A549 (cell line): Measurements from ENCODE around the gene GAK.

ENCODE experiments used
- CEBPB ChIP-seq, 2 experiments: fragments of >200 bp in 1 of 2; sonication (Bioruptor Twin) in 1 of 2; formaldehyde crosslinking in 1 of 2; IDR thresholded peaks; 2 replicates each; pipeline ENCODE4 v1.6.1; 2012 to 2016
- EHMT2 ChIP-seq: fragments of 200-600 bp; sonication (generic); IDR thresholded peaks from 2 replicates; pipeline ENCODE4 v1.6.1; 2016; ENCODE audit warnings: antibody characterized with exemption, low read depth, mild to moderate bottlenecking, moderate library complexity
- EP300 ChIP-seq, 2 experiments: fragments of >200 bp; sonication (Bioruptor Twin); formaldehyde crosslinking; IDR thresholded peaks; 2 replicates in 1 of 2; 3 replicates in 1 of 2; pipeline ENCODE4 v1.6.1; 2016 to 2017
- KDM5A ChIP-seq: fragments of 200-600 bp; sonication (generic); IDR thresholded peaks from 2 replicates; pipeline ENCODE4 v1.6.1; 2016; ENCODE audit warnings: antibody characterized with exemption, mild to moderate bottlenecking
- PHF8 ChIP-seq: fragments of 200-600 bp; sonication (generic); IDR thresholded peaks from 2 replicates; pipeline ENCODE4 v1.6.1; 2016; ENCODE audit warnings: low read depth, mild to moderate bottlenecking, antibody characterized with exemption, moderate library complexity, borderline replicate concordance
- POLR2A ChIP-seq: IDR thresholded peaks from 2 replicates; pipeline ENCODE4 v1.6.1; 2012; ENCODE audit warnings: mild to moderate bottlenecking, low read length
- RAD21 ChIP-seq, 2 experiments: fragments of >200 bp in 1 of 2; sonication (Bioruptor Twin) in 1 of 2; formaldehyde crosslinking in 1 of 2; IDR thresholded peaks in 1 of 2; conservative IDR thresholded peaks in 1 of 2; 2 replicates in 1 of 2; 3 replicates in 1 of 2; pipeline ENCODE4 v1.6.1; 2012 to 2018; ENCODE audit warnings: inconsistent platforms in 1 of 2
- ZC3H11A ChIP-seq: fragments of 450-650 bp; IDR thresholded peaks from 2 replicates; pipeline ENCODE4 v1.6.1; 2014; ENCODE audit warnings: antibody characterized with exemption, mild to moderate bottlenecking
- TF ChIP-seq, protein P1 (sequence below): IDR thresholded peaks from 2 replicates; pipeline ENCODE4 v1.6.1; 2012
- TF ChIP-seq, protein P2 (sequence below): fragments of >200 bp; sonication (Bioruptor Twin); formaldehyde crosslinking; IDR thresholded peaks from 3 replicates; pipeline ENCODE4 v1.5.1; 2016
- TF ChIP-seq, protein P3 (sequence below): IDR thresholded peaks from 2 replicates; pipeline ENCODE4 v1.6.1; 2012; ENCODE audit warnings: low read depth, borderline replicate concordance
- TF ChIP-seq, protein P4 (sequence below): fragments of 200-600 bp; sonication (generic); IDR thresholded peaks from 2 replicates; pipeline ENCODE4 v1.6.1; 2016; ENCODE audit warnings: antibody characterized with exemption, mild to moderate bottlenecking, moderate library complexity

DNA sequence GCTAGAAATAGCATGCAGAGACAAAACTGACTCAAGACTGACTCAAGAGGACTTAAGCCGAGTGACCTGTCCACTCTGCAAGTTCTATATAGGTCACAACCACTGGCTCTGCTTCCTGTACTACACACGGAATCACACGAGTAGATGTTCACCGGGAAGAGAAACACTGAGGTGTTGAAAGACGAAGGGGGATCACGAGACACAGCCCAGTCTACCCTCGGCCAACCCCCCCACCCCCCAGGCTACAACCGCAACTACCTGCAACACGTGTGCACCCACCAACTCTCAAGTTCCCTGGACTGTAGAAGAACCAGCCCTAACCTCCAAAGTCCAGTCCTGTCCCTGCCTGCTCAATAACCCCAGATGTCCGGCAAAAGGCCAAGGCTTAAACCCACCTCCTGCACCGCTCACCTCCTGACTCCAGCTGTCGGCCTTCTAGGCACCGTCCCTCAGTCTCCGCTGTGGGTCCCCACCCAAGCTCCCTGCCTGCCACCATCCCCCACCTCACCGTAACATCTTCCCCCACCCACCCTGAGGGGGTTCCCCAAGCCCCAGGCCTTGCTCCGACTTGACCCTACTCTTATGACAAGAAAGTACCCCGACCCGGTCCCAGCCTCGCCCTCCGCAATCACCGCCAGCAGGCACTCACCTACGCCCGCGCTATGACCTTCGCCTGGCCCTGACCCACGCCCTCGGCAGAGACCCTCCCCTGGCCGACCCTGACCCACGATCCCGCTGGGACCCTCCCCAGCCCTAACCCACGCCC lies 739 bp downstream of the GAK start:
- no peak for TF ChIP-seq RAD21 (conservative IDR thresholded peaks at IDR 0.05 in 1 of 2, IDR thresholded peaks at IDR 0.05 in 1 of 2)
- no peak for TF ChIP-seq POLR2A
- TF ChIP-seq, protein P1, sequence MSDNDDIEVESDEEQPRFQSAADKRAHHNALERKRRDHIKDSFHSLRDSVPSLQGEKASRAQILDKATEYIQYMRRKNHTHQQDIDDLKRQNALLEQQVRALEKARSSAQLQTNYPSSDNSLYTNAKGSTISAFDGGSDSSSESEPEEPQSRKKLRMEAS = no peak
- no peak for TF ChIP-seq ZC3H11A
- TF ChIP-seq, protein P2, sequence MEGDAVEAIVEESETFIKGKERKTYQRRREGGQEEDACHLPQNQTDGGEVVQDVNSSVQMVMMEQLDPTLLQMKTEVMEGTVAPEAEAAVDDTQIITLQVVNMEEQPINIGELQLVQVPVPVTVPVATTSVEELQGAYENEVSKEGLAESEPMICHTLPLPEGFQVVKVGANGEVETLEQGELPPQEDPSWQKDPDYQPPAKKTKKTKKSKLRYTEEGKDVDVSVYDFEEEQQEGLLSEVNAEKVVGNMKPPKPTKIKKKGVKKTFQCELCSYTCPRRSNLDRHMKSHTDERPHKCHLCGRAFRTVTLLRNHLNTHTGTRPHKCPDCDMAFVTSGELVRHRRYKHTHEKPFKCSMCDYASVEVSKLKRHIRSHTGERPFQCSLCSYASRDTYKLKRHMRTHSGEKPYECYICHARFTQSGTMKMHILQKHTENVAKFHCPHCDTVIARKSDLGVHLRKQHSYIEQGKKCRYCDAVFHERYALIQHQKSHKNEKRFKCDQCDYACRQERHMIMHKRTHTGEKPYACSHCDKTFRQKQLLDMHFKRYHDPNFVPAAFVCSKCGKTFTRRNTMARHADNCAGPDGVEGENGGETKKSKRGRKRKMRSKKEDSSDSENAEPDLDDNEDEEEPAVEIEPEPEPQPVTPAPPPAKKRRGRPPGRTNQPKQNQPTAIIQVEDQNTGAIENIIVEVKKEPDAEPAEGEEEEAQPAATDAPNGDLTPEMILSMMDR = no peak
- no peak for TF ChIP-seq PHF8
- no peak for TF ChIP-seq EP300 (IDR thresholded peaks at IDR 0.05)
- TF ChIP-seq, protein P3, sequence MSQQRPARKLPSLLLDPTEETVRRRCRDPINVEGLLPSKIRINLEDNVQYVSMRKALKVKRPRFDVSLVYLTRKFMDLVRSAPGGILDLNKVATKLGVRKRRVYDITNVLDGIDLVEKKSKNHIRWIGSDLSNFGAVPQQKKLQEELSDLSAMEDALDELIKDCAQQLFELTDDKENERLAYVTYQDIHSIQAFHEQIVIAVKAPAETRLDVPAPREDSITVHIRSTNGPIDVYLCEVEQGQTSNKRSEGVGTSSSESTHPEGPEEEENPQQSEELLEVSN = no peak
- TF ChIP-seq, protein P4, sequence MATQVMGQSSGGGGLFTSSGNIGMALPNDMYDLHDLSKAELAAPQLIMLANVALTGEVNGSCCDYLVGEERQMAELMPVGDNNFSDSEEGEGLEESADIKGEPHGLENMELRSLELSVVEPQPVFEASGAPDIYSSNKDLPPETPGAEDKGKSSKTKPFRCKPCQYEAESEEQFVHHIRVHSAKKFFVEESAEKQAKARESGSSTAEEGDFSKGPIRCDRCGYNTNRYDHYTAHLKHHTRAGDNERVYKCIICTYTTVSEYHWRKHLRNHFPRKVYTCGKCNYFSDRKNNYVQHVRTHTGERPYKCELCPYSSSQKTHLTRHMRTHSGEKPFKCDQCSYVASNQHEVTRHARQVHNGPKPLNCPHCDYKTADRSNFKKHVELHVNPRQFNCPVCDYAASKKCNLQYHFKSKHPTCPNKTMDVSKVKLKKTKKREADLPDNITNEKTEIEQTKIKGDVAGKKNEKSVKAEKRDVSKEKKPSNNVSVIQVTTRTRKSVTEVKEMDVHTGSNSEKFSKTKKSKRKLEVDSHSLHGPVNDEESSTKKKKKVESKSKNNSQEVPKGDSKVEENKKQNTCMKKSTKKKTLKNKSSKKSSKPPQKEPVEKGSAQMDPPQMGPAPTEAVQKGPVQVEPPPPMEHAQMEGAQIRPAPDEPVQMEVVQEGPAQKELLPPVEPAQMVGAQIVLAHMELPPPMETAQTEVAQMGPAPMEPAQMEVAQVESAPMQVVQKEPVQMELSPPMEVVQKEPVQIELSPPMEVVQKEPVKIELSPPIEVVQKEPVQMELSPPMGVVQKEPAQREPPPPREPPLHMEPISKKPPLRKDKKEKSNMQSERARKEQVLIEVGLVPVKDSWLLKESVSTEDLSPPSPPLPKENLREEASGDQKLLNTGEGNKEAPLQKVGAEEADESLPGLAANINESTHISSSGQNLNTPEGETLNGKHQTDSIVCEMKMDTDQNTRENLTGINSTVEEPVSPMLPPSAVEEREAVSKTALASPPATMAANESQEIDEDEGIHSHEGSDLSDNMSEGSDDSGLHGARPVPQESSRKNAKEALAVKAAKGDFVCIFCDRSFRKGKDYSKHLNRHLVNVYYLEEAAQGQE = no peak
- TF ChIP-seq EHMT2 = no peak
- TF ChIP-seq CEBPB (IDR thresholded peaks at IDR 0.05) = no peak
- TF ChIP-seq KDM5A = no peak
